Activated CD4-positive, CD25-positive, alpha-beta regulatory T cell treated with anti-CD3 and anti-CD28 coated beads, Interleukin-2, amount 50 U/mL, for 24 hours (primary cell): ENCODE data around the gene IL22RA1.

ENCODE experiments used
- ATAC-seq, 2 donors: fragments of 150-1000 bp; cut with Tn5 transposase; one replicate each; pipeline ENCODE4 v1.10.0; 2021; ENCODE audit warnings: mild to moderate bottlenecking in 1 of 2, moderate library complexity in 1 of 2

IL22RA1 gene

DNA sequence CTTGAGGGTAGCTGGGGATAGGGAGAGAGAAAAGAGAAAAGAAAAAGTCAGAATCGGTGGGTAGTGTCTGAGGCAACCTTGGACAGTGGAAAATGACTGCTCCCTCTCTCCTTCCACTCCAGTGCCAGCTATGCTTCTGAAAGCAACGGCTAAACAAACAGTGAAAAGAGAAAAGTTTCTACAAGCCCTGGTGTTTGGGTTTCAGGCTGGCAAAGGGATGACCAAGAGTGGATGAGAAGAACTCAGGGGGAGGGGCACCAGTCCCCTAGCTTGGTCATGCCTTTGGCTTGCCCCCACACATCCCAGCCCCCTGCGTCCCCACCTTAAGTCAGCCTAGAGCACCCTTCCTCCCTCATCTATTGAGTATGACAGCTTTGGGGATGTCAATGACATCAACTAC lies 8.6 kb downstream of the IL22RA1 start:
- ATAC-seq, result no peak

DNA sequence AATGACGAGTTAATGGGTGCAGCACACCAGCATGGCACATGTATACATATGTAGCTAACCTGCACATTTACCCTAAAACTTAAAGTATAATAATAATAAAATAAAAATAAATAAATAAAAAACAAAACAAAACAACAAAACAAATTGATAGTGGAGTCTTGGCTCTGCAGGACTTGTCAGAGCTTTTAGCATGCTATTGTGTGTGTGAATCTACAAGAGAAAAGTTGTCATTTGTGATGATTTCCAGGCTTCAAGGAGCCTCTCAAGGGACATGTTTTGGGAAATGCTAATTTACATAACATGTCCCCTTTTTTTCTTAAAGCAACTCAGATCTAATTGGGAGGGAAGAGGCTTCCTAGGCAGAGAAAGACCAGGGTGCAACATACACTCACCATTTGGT lies 9.1 kb downstream of the IL22RA1 start:
- no peak for ATAC-seq

DNA sequence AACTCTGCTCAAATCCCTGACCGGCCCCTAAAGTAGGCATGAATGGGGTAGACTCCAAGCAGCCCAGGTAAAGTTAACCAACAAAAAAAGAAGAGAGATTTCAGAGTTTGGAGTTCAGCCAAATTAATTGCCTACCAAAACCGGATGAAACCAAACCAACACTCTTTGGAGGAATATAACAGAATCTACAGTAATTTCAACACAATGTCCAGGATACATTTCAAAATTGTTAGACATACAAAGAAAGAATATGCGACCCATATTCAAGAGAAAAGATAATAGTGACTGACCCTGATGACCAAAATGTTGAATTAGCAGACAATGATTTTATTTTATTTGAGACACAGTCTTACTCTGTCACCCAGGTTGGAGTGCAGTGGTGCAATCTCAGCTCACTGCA lies 12.6 kb downstream of the IL22RA1 start:
- no peak for ATAC-seq

DNA sequence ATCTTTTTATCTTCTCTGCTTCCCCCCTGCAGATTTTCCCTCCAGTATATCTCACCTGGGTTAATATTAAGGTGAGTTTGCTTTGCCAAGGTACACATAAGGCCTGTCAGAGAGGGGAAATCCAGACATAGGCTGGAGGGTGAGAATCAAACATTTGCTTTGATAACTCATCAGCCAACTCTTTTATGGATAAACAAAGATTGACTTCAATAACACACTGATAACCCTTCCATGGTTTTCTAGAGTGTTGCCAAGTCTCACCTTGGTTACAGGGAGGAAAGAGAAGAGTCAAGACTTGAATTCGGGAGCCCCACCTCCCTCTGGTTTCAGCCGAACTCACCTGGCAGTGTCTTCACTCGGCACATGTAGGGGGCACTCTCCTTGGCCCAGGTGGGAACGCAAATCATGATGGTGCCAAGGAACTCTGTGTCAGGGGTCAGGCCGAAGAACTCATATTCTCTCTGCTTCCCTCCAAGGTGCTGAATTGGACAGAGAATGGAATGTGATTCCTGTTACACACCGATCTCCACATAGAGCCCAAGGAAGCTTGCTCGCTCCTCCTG lies 15.1 kb downstream of the IL22RA1 start:
- ATAC-seq, result no peak

DNA sequence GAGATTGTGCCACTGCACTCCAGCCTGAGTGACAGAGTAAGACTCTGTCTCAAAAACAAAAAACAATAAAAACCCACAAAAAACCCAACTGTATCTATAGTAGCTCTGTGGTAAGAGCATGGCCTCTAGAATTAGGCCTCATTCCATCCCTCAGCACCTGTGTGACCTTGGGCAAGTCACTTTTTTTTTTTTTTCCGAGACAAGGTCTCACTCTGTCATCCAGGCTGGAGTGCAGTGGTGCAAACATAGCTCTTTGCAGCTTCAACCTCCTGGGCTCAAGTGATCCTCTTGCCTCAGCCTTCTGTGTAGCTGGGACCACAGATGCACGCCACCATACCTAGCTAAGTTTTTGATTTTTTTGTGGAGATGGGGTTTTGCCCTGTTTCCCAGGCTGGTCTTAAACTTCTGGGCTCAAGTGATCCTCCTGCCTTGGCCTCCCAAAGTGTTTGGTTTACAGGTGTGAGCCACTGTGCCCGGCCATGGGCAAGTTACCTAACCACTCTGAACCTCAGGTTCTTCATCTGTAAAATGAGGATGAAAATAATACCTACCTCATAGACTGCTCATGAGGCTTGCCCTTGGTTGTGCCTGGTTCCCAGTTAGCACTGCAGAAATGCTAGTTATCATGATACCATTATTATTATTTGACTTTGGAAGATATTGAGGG lies 15.7 kb downstream of the IL22RA1 start:
- ATAC-seq, result no peak

DNA sequence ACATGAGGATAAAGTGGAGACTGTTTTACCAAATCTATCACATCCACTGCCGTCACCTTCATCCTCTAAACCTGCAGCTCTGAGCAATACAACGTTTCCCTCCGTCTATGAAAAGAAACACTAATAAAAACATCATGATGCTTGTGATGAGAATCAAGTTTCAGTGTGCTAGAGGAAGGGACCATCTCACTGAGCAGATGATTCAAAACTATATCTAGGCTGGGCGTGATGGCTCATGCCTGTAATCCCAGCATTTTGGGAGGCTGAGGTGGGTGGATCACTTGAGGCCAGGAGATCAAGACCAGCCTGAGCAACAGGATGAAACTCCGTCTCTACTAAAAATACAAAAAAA lies 16.3 kb downstream of the IL22RA1 start:
- ATAC-seq, result no peak

DNA sequence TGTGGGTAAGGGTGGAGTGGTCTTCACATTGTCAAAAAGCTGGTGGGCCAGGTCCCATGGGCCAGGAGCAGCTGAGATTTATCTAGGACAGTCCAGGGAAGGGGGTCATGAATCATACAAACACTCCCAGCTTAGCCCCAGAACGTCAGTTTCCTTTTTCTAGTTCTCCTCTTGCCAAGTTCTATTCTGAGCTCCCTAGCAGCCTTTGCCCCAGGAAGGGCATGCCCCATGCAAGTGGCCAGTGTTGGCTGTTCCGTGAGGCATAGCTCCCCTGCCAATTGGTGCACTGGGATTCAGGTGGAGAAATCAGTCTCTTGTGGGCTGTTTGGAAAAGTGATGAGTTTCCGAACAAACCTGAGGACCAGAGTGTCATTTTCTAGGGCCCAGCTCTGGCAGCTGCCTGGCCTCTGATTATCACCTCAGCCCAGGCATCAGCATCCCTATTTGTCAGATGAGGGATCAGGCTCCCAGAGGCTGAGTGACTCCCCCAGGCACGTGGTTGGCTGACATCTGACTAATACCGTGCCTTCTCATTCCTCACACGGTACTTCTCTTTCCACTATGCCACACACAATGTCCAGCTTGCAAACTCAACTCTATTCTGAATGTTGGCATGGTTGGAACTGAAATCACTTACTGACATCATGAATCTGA lies 16.8 kb downstream of the IL22RA1 start:
- no peak for ATAC-seq

DNA sequence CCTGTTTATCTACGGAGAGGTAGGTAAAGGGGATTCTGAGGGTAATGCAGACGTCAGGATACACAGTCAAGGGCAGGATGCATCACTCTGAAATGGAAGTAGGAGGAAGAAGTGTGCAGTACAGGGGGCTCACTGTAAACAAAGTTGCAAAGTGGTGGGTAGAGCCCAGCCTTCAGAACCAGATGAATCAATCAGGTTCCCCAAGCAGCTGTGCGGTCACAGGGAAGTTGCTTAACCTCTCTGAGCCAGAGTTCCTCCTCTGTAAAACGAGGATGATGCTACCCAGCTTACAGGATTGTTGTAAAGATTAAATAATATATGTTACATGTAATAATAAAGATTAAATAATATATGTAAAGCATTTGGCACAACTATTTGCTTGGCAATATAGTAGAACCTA lies 17.5 kb downstream of the IL22RA1 start:
- ATAC-seq, result no peak

DNA sequence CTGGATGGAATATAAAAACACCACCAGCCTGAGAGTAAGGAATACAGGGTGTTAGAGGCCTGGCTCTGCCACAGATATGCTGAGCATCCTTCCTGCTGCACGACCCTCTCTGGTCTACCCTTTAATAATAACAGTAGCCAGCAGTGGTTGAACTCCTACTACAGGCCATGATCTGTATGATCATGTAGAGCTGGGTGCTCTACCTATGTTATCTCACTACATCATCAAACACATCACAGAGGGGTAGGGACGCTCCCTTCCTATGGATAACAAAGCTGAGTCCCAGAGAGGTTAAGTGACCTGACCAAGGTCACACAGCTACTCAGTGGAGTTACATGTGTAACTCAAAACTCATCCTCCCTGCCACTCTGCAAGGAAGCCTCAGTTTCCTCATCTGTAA lies 18.0 kb downstream of the IL22RA1 start:
- ATAC-seq, result no peak

DNA sequence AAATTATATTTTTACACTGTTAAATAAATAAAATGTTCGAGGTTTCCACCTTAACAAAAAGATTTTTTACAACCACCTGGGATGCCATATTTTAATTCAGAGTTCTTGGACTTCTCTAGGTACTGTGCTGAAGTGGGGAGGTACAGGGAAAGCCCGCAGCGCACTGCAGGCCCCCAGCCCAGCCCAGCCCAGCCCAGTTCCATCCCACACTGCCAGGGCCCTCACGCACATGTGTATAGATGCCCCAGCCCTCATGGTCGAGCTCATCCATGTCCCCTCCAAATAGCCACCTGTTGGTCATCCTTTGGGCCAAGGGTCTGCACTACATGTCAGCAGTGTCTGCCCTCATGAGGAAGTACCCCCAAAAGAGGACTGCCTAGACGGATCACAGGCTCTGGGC lies 19.3 kb downstream of the IL22RA1 start:
- no peak for ATAC-seq

DNA sequence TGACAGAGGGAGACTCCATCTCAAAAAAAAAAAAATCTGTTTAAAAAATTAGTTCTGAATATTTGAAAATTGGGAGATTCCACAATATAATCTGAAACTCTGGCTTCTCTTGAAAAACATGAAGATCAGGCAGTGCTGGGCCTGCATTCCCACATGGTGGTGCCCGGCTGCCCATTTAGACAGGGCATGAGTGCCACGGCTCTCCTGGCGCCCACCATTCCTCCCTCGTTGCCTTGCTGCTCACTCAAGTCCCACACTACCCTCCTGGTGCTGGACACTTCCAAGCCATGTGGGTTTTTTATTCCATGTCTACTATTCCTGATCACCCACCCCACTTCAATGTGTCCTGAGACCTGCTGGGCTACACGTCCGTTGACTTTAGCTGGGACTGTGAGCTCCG lies 20.2 kb downstream of the IL22RA1 start:
- no peak for ATAC-seq

DNA sequence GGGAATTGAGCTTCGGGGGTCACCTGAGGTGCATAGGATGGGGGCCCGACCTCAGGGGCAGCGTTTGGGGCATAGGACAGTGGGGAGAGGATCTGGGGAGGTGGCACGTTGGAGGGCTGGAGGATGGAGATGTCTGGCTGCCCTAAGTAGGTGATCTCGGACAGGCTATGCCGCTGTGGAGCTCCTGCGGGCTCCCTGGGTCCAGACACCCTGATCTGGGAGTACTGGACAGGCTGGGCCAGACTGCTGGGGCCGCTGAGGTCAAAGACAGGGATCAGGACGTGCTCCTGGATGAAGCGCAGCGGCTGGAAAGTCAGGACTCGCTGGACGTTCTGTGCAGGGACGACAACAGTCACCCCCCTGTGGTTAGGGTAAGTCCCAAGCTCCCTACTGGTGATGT lies 21.5 kb downstream of the IL22RA1 start:
- ATAC-seq, result no peak

DNA sequence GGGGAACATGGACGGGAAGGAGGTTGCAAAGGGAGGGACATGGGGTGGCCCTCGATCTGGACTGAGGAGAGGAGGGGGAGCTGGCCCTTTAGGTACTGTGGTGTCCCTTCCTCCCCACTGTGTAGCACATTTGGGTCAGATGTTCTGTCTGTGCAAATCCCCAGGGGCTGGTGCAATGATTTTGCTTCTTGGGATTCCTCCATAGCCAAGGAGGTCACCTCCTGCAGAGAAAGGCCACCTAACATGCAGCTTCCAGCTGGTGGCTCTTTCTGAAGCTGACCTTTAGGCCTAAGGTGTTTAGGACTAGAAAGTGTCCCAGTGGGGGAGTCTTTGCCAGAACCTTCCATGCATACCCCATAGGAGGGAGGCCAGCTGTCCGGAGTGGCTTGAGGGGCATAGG lies 22.0 kb downstream of the IL22RA1 start:
- ATAC-seq, result no peak

DNA sequence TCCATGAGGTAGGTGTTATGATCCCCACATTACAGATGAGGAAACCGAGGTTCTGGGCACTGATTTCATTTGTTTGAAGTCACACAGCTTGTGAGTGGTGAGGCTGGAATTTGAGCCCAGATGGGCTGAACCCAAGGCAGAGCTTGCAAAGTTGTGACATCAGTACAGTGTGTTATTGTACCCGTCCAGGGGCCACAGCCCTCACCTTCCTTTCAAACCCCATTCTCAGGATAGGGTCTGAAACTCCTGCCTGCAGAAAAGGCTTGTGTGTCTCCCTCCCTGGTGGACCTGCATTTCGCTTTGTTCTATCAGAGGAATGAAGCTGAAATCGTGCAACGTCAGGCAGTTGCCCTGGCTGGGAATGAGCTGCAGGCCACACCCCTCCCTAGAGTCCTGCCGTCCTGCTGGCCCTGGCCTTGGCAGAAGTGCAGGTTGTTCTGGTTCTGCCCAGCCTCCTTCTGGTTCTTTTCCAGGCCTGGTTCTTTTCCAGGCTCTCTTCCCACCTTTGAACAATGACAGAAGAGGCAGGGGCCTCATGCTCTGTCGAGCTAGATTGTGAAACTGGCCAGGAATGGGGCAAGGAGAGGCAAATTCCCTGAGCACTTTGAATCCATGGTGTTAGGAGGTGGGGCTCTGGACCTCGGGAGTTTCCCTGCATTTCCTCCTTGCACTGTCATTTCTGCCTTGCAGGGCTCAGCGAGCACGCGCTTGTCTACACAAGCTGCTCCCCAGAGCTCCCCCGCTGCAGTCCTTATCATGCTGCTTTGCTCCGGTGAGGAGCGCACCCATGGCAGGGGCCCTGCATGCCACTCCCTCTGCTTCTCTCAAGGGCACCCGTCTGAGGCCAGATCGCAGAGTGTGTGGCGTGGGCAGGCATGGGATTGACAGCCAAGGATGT lies 22.8 kb downstream of the IL22RA1 start:
- ATAC-seq, result no peak

DNA sequence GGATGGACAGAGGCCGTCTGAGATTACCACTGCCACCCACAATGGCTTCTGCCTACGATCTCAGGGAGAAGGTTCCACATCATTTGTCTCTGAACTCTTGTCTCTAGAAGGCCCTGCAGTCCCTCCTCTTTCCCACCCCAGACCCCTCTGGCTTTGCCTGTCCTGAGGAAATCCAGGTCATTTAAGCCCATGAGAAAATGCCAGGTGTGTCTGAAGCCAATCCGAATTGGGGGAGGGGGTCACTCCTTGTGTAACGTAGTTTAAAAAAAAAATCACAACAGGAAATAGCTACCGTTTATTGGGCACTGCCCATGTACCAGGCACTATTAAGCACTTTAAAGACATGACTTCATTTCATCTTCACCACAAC lies 23.5 kb downstream of the IL22RA1 start:
- ATAC-seq, result no peak

DNA sequence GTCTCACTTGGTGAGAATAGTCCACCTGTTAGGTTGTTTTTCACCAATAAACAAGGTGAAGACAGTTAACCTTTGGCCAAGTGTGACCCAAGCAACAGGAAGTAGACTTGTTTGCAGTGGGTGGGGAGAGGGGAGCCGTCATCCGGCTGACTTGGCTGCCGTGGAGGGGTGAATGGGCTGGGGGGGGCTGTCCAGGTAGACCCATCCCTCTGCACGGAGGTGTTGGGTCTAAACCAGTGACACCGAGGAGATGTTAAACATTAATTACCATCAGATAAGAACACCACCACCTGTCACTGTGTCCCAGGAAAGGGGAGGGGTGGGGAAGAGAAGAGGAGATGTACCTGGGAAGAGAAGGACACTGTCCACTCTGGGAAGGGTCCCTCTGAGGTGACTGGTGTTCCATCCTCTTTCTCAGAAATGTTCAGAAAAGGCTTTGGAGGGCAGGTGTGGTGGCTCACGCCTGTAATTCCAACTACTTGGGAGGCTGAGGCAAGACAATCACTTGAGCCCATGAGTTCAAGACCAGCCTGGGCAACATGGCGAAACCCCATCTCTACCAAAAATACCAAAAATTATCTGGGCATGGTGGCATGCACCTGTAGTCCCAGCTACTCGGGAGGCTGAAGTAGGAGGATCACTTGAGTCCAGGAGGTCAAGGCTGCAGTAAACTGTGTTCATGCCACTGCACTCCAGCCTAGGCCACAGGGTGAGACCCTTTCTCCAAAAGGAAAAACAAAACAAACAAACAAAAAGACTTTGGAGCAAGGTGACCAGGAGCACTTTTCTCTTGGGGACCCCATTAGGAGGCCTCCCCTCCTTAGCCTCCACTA lies 24.3 kb downstream of the IL22RA1 start:
- ATAC-seq, result no peak

DNA sequence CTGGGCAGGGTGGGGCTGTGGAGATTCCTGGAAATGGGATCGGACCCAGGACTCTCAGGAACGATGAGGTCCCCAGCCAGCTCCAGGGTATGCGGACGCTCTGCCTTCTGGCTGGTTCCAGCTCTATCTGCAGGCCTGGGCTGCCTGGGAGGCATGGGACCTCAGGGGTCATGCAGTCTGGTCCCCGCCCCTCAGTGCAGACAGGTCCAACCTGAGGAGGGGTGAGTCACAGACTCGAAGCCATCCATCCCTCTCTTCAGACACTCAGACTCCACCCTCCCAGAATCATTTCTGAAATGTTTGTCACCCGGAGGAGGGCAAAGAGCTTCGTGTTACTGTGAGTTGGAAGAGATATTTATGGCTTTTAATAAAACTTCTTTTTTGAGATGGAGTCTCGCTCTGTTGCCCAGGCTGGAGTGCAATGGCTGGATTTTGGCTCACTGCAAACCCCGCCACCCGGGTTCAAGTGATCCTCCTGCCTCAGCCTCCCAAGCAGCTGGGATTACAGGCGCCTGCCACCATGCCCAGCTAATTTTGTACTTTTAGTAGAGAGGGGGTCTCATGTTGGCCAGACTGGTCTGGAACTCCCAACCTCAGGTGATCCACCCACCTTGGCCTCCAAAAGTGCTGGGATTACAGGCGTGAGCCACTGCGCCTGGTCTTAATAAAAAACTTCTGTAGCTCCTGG lies 25.1 kb downstream of the IL22RA1 start:
- no peak for ATAC-seq

DNA sequence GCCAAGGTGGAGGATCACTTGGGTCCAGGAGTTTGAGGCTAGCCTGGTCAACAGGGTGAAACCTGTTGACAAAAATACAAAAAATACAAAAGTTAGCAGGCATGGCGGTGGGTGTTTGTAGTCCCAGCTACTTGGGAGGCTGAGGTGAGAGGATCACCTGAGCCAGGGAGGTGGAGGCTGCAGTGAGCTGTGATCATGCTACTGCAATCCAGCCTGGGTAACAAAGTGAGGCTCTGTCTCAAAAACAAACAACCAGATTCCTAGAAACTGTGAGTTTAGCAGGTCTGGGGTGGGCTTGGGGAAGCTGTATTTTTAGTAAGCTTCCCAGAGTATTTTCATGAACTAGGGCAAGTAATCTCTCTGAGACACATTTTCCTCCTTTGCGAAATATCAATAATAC lies 25.8 kb downstream of the IL22RA1 start:
- no peak for ATAC-seq

DNA sequence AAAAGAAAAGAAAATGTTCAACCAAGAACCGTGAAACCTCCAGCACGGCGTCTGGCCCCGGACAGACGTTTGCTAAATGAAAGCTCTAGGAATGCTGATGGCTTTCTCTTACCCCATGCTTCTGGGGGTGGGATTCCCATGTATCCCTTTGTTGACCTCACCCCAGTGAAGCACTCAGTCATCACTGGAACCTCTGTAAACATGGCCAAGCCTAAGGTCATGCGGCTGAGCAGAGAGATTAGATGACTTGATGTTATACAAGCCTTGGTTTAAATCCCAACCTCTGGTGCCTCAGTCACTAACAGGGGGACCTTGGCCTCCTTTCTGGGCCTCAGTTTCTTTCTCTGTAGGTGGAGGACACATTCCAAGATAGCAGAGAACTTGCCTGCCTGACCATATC lies 28.2 kb downstream of the IL22RA1 start:
- ATAC-seq, result no peak

DNA sequence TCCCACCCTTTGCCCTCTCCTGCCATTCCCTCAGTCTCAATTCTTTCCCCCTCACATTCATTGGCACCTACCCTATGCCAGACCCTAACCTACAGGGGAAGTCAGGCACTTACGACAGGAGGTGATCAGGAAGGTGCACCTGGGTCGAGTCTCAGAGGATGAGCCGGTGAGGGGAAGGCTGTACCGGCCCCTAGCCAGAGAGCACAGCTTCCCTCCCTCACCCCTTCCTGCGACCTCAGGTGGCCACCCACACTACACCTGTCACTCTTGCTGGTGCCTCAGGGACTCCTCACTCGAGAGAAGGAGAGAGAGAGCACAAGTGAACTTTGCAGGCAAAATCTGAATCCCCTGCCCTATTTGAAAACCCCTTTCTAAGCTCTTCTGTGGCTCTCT lies 29.3 kb downstream of the IL22RA1 start:
- ATAC-seq, result no peak

DNA sequence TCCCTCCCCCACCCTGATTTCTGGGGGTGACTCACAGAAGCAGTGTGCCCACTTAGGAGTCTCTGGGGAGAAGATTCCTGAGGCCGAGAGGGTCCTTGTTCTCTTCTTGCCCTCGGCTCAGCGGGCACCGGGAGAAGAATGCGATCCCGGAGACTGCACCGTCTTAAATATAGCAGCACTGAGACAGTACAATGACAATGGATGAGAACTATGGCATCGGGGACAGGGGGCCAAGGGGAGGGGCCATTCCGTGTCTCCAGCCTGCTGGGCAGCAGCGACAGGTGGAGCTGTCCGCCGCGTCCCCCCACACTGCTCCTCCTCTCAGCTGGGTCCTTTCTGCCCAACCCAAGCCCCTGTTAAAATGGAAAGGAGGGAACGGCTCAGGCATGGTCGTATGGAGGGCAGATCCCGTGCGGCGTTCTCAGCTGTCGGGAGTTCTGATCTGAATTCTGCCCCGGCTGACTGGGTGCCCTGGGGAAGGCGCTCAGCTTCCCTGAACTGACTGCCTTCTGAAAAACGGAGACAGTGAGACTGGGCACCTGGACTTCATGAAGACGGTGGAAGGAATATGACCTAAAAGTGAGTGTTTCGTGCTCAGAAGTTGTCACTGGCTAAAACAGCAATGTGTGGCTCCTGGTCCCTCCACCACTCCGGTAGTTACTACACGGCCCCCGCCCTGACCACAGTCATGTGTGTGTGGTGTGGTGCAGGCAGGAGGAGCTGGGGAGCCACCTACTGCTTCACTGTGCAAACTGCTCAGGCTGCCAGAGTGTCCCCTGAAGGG lies 30.8 kb downstream of the IL22RA1 start, which contains the start of gene MYOM3:
Gene MYOM3 (minus strand): TSS at position 140 of the 784 bp plus-strand sequence. CDS start 3,499 bp downstream, outside the sequence.
- ATAC-seq, result peak; percentile 78 to 79
